ENCODE results near the gene NPHP4.

The NPHP4 gene

DNA sequence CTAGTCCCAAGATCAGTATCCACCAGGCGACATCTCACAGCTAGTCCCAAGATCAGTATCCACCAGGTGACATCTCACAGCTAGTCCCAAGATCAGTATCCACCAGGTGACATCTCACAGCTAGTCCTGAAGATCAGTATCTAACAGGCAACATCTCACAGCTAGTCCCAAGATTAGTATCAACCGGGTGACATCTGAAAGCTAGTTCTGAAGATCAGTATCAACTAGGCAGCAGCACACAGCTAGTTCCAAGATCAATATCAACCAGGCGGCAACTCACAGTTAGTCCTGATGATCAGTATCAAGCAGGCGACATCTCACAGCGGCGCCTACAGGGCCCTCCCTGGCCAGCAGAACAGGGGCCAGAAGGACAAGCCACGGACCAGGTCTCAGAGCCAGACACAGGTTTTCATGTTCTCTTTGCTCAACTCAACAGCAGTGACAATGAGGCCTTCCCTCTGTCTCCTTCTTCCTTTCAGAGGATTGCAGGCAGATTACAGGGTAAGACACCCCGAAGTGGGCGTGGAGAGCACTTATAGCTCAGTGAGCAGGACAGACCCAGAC lies 32.5 kb downstream of the NPHP4 start:
- Histone ChIP-seq H3K18ac (ENCODE audit: low read length) (no peak overlapping the region), H4K8ac (ENCODE audit: low read depth, low read length) (no peak overlapping the region), H3K23ac (ENCODE audit: low read length) (no peak overlapping the region), H2BK15ac (replicated peaks; ENCODE audit: low read depth) (no peak overlapping the region), H3K36me3 (ENCODE audit: control insufficient read depth, insufficient read depth, low read length) (peaks cover 2% of the 10 kb centered on the region), H3K4me1 (ENCODE audit: control insufficient read depth, low read depth, low read length) (no peaks in the 10 kb centered on the region), H2BK120ac (ENCODE audit: low read depth, low read length) (no peak overlapping the region), H2BK5ac (ENCODE audit: low read length) (no peak overlapping the region), H3K27ac (ENCODE audit: low read depth, low read length) (no peak overlapping the region), H3K56ac (ENCODE audit: low read length) (no peak overlapping the region), H4K5ac (ENCODE audit: low read length) (no peak overlapping the region), H3K4ac (ENCODE audit: low read depth, low read length) (no peak overlapping the region), H3K9ac (ENCODE audit: low read length) (no peak overlapping the region), H3K79me2 (ENCODE audit: control insufficient read depth, insufficient read depth, low read length) (no peaks in the 10 kb centered on the region), H3K4me2 (ENCODE audit: low read length) (no peak overlapping the region), H3K79me1 (ENCODE audit: low read length) (no peaks in the 10 kb centered on the region), H2AK5ac (ENCODE audit: low read length) (no peak overlapping the region), H3K4me3 (ENCODE audit: low read length) (no peak overlapping the region), H3K27me3 (ENCODE audit: insufficient read depth, low read length, poor library complexity) (no peaks in the 10 kb centered on the region)
- no peak for DNase-seq
- no CpG with 5 or more reads among the region's 9 CpGs for WGBS (ENCODE audit: extremely low coverage, insufficient coverage, low lambda C conversion rate)

DNA sequence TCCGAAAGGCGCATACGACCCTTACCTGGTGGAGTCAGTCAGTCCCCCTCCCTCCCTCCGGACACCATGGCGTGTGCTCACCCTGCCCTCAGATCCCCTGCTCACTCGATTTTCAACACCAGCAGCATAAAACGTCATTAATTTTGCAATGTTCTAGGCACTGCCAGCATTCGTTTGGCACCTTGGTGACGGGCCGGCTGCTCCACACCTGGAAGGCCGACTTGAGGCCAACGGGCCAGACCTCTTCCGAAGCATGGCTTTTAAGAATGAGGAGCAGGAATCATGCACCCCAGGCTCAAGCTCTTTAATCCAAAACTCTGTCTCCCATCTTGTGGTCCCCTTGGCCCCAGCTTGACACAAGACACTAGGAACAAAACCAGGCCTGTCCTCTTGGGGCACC lies 33.1 kb downstream of the NPHP4 start:
- Histone ChIP-seq H3K79me2 (ENCODE audit: control insufficient read depth, insufficient read depth, low read length) (no peaks in the 10 kb centered on the region), H2AK5ac (ENCODE audit: low read length) (no peak overlapping the region), H2BK5ac (ENCODE audit: low read length) (no peak overlapping the region), H3K36me3 (ENCODE audit: control insufficient read depth, insufficient read depth, low read length) (peaks cover 2% of the 10 kb centered on the region), H4K8ac (ENCODE audit: low read depth, low read length) (no peak overlapping the region), H3K9ac (ENCODE audit: low read length) (no peak overlapping the region), H4K5ac (ENCODE audit: low read length) (no peak overlapping the region), H3K4me3 (ENCODE audit: low read length) (no peak overlapping the region), H3K79me1 (ENCODE audit: low read length) (no peaks in the 10 kb centered on the region), H3K27me3 (ENCODE audit: insufficient read depth, low read length, poor library complexity) (no peaks in the 10 kb centered on the region), H3K4me2 (ENCODE audit: low read length) (no peak overlapping the region), H2BK15ac (replicated peaks; ENCODE audit: low read depth) (no peak overlapping the region), H3K18ac (ENCODE audit: low read length) (no peak overlapping the region), H3K56ac (ENCODE audit: low read length) (no peak overlapping the region), H3K27ac (ENCODE audit: low read depth, low read length) (no peak overlapping the region), H2BK120ac (ENCODE audit: low read depth, low read length) (no peak overlapping the region), H3K4me1 (ENCODE audit: control insufficient read depth, low read depth, low read length) (no peaks in the 10 kb centered on the region), H3K4ac (ENCODE audit: low read depth, low read length) (no peak overlapping the region), H3K23ac (ENCODE audit: low read length) (no peak overlapping the region)
- WGBS (ENCODE audit: extremely low coverage, insufficient coverage, low lambda C conversion rate): no CpG with 5 or more reads among the region's 13 CpGs
- no peak for DNase-seq

- no peak overlapping the region for H3K4me3 ChIP-seq (ENCODE audit: low read length)
- peaks cover 2% of the 10 kb centered on the region for H3K36me3 ChIP-seq (ENCODE audit: control insufficient read depth, insufficient read depth, low read length)
- no peak overlapping the region for H4K8ac ChIP-seq (ENCODE audit: low read depth, low read length)
- H3K9ac ChIP-seq (ENCODE audit: low read length): no peak overlapping the region
- no peak for DNase-seq
- H3K18ac ChIP-seq (ENCODE audit: low read length): no peak overlapping the region
- no peak overlapping the region for H3K23ac ChIP-seq (ENCODE audit: low read length)
- H2BK15ac ChIP-seq (replicated peaks; ENCODE audit: low read depth): no peak overlapping the region
- WGBS (ENCODE audit: extremely low coverage, insufficient coverage, low lambda C conversion rate): no CpG with 5 or more reads among the region's 10 CpGs
- H2AK5ac ChIP-seq (ENCODE audit: low read length): no peak overlapping the region
- no peak overlapping the region for H4K5ac ChIP-seq (ENCODE audit: low read length)
- H2BK5ac ChIP-seq (ENCODE audit: low read length): no peak overlapping the region
- no peaks in the 10 kb centered on the region for H3K27me3 ChIP-seq (ENCODE audit: insufficient read depth, low read length, poor library complexity)
- no peak overlapping the region for H2BK120ac ChIP-seq (ENCODE audit: low read depth, low read length)
- H3K4me2 ChIP-seq (ENCODE audit: low read length): no peak overlapping the region
- no peaks in the 10 kb centered on the region for H3K79me1 ChIP-seq (ENCODE audit: low read length)
- no peaks in the 10 kb centered on the region for H3K79me2 ChIP-seq (ENCODE audit: control insufficient read depth, insufficient read depth, low read length)
- no peak overlapping the region for H3K56ac ChIP-seq (ENCODE audit: low read length)
- H3K27ac ChIP-seq (ENCODE audit: low read depth, low read length): no peak overlapping the region
- no peak overlapping the region for H3K4ac ChIP-seq (ENCODE audit: low read depth, low read length)
- H3K4me1 ChIP-seq (ENCODE audit: control insufficient read depth, low read depth, low read length): no peaks in the 10 kb centered on the region
These were observed 36.0 kb downstream of the NPHP4 start for GRCh38 chr1:5956022-5956830.

GRCh38 chr1:5955479-5955977 lies 36.7 kb downstream of the NPHP4 start:
- H3K4me3 ChIP-seq (ENCODE audit: low read length): no peak overlapping the region
- no peaks in the 10 kb centered on the region for H3K4me1 ChIP-seq (ENCODE audit: control insufficient read depth, low read depth, low read length)
- H3K23ac ChIP-seq (ENCODE audit: low read length): no peak overlapping the region
- no peak overlapping the region for H3K4me2 ChIP-seq (ENCODE audit: low read length)
- H4K8ac ChIP-seq (ENCODE audit: low read depth, low read length): no peak overlapping the region
- no peaks in the 10 kb centered on the region for H3K79me1 ChIP-seq (ENCODE audit: low read length)
- no peak overlapping the region for H3K27ac ChIP-seq (ENCODE audit: low read depth, low read length)
- H4K5ac ChIP-seq (ENCODE audit: low read length): no peak overlapping the region
- H3K9ac ChIP-seq (ENCODE audit: low read length): no peak overlapping the region
- no peak overlapping the region for H2AK5ac ChIP-seq (ENCODE audit: low read length)
- no CpG with 5 or more reads among the region's 10 CpGs for WGBS (ENCODE audit: extremely low coverage, insufficient coverage, low lambda C conversion rate)
- no peak overlapping the region for H3K4ac ChIP-seq (ENCODE audit: low read depth, low read length)
- H2BK15ac ChIP-seq (replicated peaks; ENCODE audit: low read depth): no peak overlapping the region
- no peak overlapping the region for H2BK120ac ChIP-seq (ENCODE audit: low read depth, low read length)
- H3K18ac ChIP-seq (ENCODE audit: low read length): no peak overlapping the region
- no peaks in the 10 kb centered on the region for H3K27me3 ChIP-seq (ENCODE audit: insufficient read depth, low read length, poor library complexity)
- DNase-seq: no peak
- H3K36me3 ChIP-seq (ENCODE audit: control insufficient read depth, insufficient read depth, low read length): peaks cover 2% of the 10 kb centered on the region
- no peak overlapping the region for H2BK5ac ChIP-seq (ENCODE audit: low read length)
- H3K79me2 ChIP-seq (ENCODE audit: control insufficient read depth, insufficient read depth, low read length): no peaks in the 10 kb centered on the region
- no peak overlapping the region for H3K56ac ChIP-seq (ENCODE audit: low read length)

DNA sequence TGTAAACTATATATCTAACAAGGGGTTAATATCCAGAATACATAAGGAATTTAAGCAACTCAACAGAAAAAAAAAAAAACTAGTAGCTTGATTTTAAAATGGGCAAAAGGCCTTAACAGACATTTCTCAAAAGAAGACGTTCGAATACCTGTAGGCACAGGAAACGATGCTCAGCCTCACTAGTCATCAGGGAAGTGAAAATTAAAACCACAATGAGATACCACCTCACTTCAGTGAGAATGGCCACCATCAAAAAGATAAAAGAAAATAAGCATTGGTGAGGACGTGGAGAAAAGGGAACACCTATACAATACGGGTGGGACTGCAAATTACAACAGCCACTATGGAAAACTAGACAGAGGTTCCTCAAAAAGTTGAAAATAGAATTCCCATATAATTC lies 37.3 kb downstream of the NPHP4 start:
- H2BK120ac ChIP-seq (ENCODE audit: low read depth, low read length): no peak overlapping the region
- no CpG with 5 or more reads among the region's 5 CpGs for WGBS (ENCODE audit: extremely low coverage, insufficient coverage, low lambda C conversion rate)
- H3K79me2 ChIP-seq (ENCODE audit: control insufficient read depth, insufficient read depth, low read length): no peaks in the 10 kb centered on the region
- no peaks in the 10 kb centered on the region for H3K4me1 ChIP-seq (ENCODE audit: control insufficient read depth, low read depth, low read length)
- no peak overlapping the region for H3K9ac ChIP-seq (ENCODE audit: low read length)
- H3K27me3 ChIP-seq (ENCODE audit: insufficient read depth, low read length, poor library complexity): no peaks in the 10 kb centered on the region
- no peak overlapping the region for H3K4me2 ChIP-seq (ENCODE audit: low read length)
- H3K36me3 ChIP-seq (ENCODE audit: control insufficient read depth, insufficient read depth, low read length): peaks cover 2% of the 10 kb centered on the region
- H2AK5ac ChIP-seq (ENCODE audit: low read length): no peak overlapping the region
- H3K4ac ChIP-seq (ENCODE audit: low read depth, low read length): no peak overlapping the region
- no peak overlapping the region for H3K18ac ChIP-seq (ENCODE audit: low read length)
- H3K56ac ChIP-seq (ENCODE audit: low read length): no peak overlapping the region
- H2BK5ac ChIP-seq (ENCODE audit: low read length): no peak overlapping the region
- H4K8ac ChIP-seq (ENCODE audit: low read depth, low read length): no peak overlapping the region
- no peak overlapping the region for H3K4me3 ChIP-seq (ENCODE audit: low read length)
- no peaks in the 10 kb centered on the region for H3K79me1 ChIP-seq (ENCODE audit: low read length)
- no peak overlapping the region for H3K23ac ChIP-seq (ENCODE audit: low read length)
- H3K27ac ChIP-seq (ENCODE audit: low read depth, low read length): no peak overlapping the region
- no peak overlapping the region for H4K5ac ChIP-seq (ENCODE audit: low read length)
- no peak overlapping the region for H2BK15ac ChIP-seq (replicated peaks; ENCODE audit: low read depth)
- DNase-seq: no peak
